ENCODE data around the gene GNAI3. TPM values are rescaled to one million over a fixed set of nuclear protein-coding genes. Genes with fewer than 3 reads are reported as not detected.

The GNAI3 gene
- total and polyA plus RNA-seq, 2 experiments from 2014 or later, result 8.9 to 11.5 TPM

GRCh38 chr1:109618661-109619575 lies 70.5 kb downstream of the GNAI3 start:
- peaks cover 30% of the 10 kb centered on the region for H4K20me1 ChIP-seq (ENCODE audit: insufficient read depth, poor library complexity, severe bottlenecking)
- peak overlapping the region; percentile 89 for H3K27ac ChIP-seq
- H3K9me3 ChIP-seq (ENCODE audit: low read depth), result no peaks in the 10 kb centered on the region
- peak overlapping the region; percentile 93 for H3K4me2 ChIP-seq
- no peaks in the 10 kb centered on the region for H3K9me2 ChIP-seq (replicated peaks; ENCODE audit: insufficient read depth)
- TF ChIP-seq EZH2phosphoT487 (IDR thresholded peaks at IDR 0.05; ENCODE audit: low read depth, severe bottlenecking, unreplicated experiment), result no peak
- TF ChIP-seq, protein P1, sequence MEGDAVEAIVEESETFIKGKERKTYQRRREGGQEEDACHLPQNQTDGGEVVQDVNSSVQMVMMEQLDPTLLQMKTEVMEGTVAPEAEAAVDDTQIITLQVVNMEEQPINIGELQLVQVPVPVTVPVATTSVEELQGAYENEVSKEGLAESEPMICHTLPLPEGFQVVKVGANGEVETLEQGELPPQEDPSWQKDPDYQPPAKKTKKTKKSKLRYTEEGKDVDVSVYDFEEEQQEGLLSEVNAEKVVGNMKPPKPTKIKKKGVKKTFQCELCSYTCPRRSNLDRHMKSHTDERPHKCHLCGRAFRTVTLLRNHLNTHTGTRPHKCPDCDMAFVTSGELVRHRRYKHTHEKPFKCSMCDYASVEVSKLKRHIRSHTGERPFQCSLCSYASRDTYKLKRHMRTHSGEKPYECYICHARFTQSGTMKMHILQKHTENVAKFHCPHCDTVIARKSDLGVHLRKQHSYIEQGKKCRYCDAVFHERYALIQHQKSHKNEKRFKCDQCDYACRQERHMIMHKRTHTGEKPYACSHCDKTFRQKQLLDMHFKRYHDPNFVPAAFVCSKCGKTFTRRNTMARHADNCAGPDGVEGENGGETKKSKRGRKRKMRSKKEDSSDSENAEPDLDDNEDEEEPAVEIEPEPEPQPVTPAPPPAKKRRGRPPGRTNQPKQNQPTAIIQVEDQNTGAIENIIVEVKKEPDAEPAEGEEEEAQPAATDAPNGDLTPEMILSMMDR (IDR thresholded peaks at IDR 0.05; ENCODE audit: poor library complexity), result no peak
- no peak for TF ChIP-seq EZH2 (IDR thresholded peaks at IDR 0.05; ENCODE audit: borderline replicate concordance)
- no peaks in the 10 kb centered on the region for H3K27me3 ChIP-seq
- H3K36me3 ChIP-seq (replicated peaks; ENCODE audit: insufficient read depth, low read depth), result no peaks in the 10 kb centered on the region
- peaks cover 44% of the 10 kb centered on the region for H3K79me2 ChIP-seq
- H3K4me1 ChIP-seq (ENCODE audit: insufficient read depth), result peaks cover 21% of the 10 kb centered on the region
- 43% methylated on average over 9 of the region's 9 CpGs for WGBS (ENCODE audit: low lambda C conversion rate, missing lambda C conversion rate)
- H2AFZ ChIP-seq, result peak overlapping the region; percentile 82
- DNase-seq (ENCODE audit: low spot score), result no peak
- peak overlapping the region; percentile 1 for H3K4me3 ChIP-seq

GRCh38 chr1:109619576-109620400 lies 71.4 kb downstream of the GNAI3 start, which contains the start of the genes AMPD2 and GNAT2:
AMPD2 (plus strand) TSS chr1:109619837; CDS start chr1:109621176, 1,339 bp downstream.
GNAT2 (minus strand) TSS chr1:109619616; CDS start chr1:109612870, 6,746 bp downstream.
- peaks cover 53% of the 10 kb centered on the region for H3K79me2 ChIP-seq
- WGBS (ENCODE audit: low lambda C conversion rate, missing lambda C conversion rate), result 1% methylated on average over 43 of the region's 47 CpGs

GRCh38 chr1:109620401-109620791 lies 72.0 kb downstream of the GNAI3 start:
- Histone ChIP-seq H3K27me3 (no peaks in the 10 kb centered on the region), H3K9me3 (ENCODE audit: low read depth) (no peaks in the 10 kb centered on the region), H2AFZ (peak overlapping the region; percentile 82), H4K20me1 (ENCODE audit: insufficient read depth, poor library complexity, severe bottlenecking) (peaks cover 41% of the 10 kb centered on the region), H3K4me3 (peak overlapping the region; percentile 76), H3K4me2 (peak overlapping the region; percentile 93), H3K27ac (peak overlapping the region; percentile 89), H3K79me2 (peaks cover 56% of the 10 kb centered on the region), H3K9me2 (replicated peaks; ENCODE audit: insufficient read depth) (no peaks in the 10 kb centered on the region), H3K4me1 (ENCODE audit: insufficient read depth) (peaks cover 29% of the 10 kb centered on the region), H3K36me3 (replicated peaks; ENCODE audit: insufficient read depth, low read depth) (no peaks in the 10 kb centered on the region)
- TF ChIP-seq, protein P1 (IDR thresholded peaks at IDR 0.05; ENCODE audit: poor library complexity), result no peak
- DNase-seq (ENCODE audit: low spot score), result peak; percentile 68
- 0% methylated on average over 8 of the region's 9 CpGs for WGBS (ENCODE audit: low lambda C conversion rate, missing lambda C conversion rate)

More at GRCh38 chr1:109619576-109620400, 71.4 kb downstream of the GNAI3 start, which contains the start of the genes AMPD2 and GNAT2:
- DNase-seq (ENCODE audit: low spot score), result peak; percentile 90
- Histone ChIP-seq H3K9me3 (ENCODE audit: low read depth) (no peaks in the 10 kb centered on the region), H3K27me3 (no peaks in the 10 kb centered on the region), H3K9me2 (replicated peaks; ENCODE audit: insufficient read depth) (no peaks in the 10 kb centered on the region), H3K27ac (peak within 1 kb of the TSS; percentile 89), H2AFZ (peak within 1 kb of the TSS; percentile 82), H3K4me3 (peak within 1 kb of the TSS; percentile 76), H3K4me1 (ENCODE audit: insufficient read depth) (peaks cover 29% of the 10 kb centered on the region), H3K4me2 (peak within 1 kb of the TSS; percentile 93), H3K36me3 (replicated peaks; ENCODE audit: insufficient read depth, low read depth) (no peaks in the 10 kb centered on the region), H4K20me1 (ENCODE audit: insufficient read depth, poor library complexity, severe bottlenecking) (peaks cover 36% of the 10 kb centered on the region)
- TF ChIP-seq EZH2 (IDR thresholded peaks at IDR 0.05; ENCODE audit: borderline replicate concordance) (no peak), EZH2phosphoT487 (IDR thresholded peaks at IDR 0.05; ENCODE audit: low read depth, severe bottlenecking, unreplicated experiment) (no peak)
- TF ChIP-seq, protein P1 (IDR thresholded peaks at IDR 0.05; ENCODE audit: poor library complexity), result no peak

All from hepatocyte (in vitro differentiated cells).